ENCODE results near the gene SURF4.
A peak's percentile ranks its signal among the peaks of the same experiment; 100 is the strongest.

Gene SURF4

DNA sequence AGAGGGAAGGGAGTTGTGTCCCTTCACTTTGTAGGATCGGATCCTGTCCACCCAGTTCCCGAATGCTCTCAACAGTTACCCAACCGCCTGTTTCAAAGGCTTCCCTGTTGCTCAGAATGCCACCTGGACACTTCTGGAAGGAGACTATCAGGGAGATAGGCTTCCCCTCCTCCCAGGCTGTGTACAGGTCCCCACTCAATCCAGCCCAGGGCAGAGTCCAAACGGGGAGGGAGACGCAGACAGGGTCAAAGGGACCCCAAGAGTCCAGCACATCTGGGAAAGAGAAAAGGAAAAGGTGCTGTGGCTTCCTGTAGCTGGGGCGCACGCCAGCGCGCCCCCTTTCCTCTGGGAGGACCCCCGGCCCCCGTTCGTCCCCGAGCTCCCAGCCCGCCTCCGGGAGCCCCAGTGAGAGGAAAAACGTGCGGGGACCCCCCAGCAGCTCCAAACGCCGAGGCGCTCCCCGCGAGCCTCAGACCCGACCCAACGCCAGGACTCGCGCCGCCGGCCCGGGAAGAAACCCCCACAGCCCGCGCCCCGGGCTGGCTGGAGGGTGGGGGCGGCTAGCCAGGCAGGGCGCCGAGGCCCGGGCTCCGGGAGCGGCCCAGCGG is 640 bp downstream of the SURF4 start:
- no peak for DNase-seq (ENCODE audit: low read depth in 2 of 2)

DNA sequence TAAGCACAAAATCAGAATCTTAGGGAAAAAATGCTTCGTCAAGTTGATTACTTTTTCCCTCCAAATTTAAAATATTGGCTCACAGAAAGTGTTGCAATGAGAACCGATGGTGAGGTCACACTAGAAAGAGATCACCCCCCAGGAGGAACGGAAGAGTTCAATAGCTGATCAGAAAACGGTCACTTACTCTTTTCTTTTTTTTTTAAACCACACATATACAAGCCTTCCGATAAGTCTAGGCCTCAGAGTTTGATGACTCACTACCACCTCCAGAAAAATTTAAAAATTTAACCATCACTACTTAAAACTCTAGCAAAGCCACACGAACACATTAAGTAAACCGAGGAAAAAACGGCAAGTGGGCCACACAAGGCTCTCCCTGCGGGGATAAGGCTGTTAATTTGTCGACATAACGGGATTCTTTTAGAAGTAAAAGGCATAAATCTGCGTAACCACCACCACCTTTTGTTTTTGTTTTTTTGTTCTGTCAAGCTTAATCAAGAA is 1.2 kb downstream of the SURF4 start:
- DNase-seq (ENCODE audit: low read depth in 2 of 2): no peak

DNA sequence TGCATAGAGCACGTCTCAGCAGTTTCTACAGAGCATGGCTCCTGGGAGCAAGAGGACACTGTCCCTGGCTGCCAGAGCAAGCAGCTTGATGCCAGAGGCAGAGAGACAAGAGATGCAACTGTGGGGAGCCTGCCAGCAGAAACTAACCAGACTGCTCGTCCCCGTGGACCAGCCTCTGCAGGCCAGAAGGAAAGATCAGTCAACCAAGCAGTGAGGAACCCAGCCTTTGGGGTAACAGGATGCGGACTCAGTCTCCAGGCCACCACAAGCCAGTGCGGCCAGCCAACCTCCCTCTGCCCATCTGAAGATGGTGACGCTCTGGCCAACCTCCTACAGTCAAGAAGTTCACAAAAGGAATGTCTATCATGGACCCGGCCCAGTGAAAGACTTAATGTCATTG is 3.7 kb downstream of the SURF4 start:
- no peak for DNase-seq (ENCODE audit: low read depth in 2 of 2)

DNA sequence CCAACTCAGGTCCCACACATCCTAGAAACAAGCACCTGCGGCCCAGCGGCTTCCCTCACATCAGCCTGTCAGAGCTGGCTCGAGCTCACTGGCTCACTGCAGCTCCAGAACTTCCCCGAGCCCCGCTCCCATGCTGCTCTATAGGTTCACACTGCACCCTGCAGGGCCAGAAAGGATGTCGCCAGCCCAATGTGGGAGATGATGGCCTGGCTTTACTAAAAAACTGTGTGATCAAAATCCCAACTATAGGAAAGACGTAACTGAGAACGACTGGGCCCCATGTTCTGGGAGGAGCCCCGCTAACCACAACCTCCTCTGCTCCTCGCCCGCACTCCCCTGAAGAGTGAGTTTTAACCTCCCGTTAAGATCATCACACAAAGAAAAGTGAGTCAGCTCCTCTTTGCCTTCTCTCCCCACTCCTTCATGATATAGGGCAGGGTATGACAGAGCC is 4.6 kb downstream of the SURF4 start:
- DNase-seq (ENCODE audit: low read depth in 2 of 2): peak; percentile 40 to 54

DNA sequence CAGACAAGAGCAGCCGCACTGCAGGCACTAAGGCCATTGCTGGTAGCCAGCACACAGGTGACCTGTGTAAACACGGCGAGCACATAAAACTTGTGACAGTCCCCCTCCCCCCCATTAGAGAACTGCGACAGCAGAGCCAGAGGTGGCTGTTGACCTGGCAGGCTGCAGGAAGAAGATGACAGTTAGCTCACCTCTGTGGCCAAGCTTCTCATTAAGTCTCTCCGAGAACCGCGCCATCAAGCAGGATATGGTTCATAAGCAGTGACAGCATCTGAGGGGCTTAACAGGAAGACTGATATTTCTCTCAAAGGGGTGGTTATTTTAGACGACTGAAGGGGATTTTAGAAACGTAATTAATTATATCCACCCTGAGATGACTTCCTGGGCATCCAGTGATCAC is 5.2 kb downstream of the SURF4 start:
- no peak for DNase-seq (ENCODE audit: low read depth in 2 of 2)

DNA sequence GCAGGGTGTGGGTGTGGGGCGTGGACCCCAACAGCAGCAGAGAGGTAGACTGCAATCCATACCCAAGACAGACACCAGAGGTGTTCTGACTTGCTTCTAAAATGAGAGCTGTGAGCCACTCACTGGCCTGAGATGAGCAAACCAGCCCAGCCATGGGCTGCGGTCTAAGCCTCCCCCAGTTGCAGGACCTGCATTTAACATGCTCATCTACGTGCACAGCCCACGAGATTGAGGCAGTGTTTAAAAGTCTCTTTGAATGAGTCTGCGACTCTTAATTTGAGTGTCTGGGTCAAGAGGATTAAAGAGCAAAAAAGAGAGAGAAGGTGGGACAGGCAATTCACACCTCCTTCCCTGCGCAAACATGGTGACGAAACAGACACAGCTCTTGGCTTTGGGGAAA is 5.9 kb downstream of the SURF4 start:
- no peak for DNase-seq (ENCODE audit: low read depth in 2 of 2)

DNA sequence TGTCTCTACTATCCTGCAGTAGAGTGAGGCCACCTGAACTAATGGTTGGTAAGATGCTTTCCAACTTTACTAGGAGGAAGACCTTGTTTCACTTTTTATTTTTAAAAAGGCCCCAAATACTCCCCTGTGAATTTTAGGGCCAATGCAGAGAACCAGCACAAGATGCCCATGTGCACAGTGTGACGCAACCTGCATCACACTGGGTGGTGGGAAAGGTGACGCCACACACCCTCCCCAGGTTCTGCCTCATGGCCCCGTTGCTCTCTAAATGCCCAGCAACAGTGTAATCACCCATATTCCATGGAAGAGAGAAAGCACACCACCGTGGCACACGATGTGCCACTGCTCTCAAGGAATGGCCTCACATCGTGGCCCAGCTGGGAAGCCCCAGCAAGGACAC is 6.4 kb downstream of the SURF4 start:
- DNase-seq (ENCODE audit: low read depth in 2 of 2): no peak

DNA sequence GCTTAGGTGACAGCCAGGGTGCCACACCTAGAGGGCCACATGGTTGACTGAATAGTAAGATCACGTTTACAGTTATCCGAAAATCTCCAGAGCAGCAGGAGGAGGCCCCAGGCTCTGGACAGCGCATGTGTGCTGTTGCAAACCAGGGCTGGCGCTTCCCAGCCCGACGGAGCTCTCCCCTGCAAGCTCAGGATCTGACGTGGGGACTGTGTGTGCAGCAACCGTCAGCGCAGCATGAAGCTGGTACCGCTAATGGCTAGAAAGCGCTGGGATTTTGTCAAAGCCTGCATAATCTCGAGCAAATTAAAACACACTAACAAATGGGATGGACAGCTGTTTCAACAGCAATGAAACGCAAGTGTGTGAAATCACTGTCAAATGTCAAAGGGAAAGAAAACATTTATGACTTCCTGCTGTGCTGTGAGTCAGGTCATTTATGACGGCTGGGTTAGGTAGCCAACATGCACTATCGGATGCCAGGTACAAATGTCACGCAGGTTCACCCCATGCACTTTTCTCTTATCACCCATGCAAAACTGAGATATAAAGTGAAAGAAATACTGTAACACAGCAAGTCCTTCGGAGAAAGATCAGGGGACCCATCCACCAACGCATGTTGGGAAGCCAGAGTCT is 7.5 kb downstream of the SURF4 start:
- DNase-seq (ENCODE audit: low read depth in 2 of 2): no peak

DNA sequence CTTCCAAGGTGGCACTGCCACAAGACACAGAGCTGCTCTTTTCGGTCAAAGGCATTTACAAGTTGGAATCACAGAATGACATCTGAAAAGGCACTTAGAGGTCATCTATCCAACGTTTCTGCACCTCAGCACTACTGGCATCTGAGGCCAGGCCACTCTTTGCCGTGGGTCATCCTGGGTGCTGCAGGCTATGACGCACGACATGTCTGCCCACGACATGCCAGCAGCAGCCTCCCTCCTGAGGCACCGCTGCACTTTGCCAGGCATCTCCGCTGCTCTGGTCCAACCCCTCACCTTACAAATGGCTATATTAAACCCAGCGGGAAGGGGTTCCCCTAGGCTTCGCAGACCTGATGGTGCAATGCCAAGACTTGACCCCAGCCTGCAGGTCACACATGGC is 8.1 kb downstream of the SURF4 start:
- DNase-seq (ENCODE audit: low read depth in 2 of 2): no peak

DNA sequence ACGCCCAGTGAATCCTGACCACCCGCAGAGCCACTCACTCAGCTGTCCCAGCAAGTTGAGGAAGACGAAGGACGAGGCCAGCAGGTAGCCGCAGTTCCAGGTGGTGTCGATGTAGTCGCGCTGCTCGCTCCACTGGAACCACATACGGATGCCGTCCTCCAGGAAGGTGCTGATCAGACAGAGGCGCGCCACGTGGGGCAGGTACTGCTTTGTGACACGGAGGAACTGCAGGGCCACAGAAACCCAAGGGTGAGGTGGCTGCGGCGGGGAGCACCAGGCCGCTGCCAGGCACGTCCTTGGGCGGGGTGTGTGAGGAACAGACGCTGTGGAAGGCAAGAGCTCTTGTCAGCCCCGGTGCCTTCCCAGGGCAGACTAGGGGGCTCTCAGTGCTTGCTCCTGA is 8.6 kb downstream of the SURF4 start:
- DNase-seq (ENCODE audit: low read depth in 2 of 2): no peak

DNA sequence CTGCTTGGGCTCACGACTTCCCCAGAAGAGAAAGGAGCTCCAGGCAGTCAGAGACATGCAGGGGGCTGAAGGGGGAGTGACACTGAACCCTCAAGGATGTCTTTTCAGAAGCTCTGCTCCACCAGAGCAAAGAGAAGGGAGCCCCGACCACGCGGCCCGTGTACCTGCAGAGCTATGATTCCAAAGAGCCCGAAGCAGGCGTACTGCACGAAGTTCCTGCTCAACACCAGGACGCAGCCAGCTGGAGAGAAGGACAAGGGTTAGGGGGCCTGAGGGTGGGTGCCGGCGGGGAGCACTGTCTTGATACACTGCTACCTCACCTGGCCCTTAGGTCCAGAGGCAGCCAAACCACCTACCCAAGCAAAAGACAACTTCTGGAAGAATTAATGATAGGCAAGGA is 9.4 kb downstream of the SURF4 start:
- DNase-seq (ENCODE audit: low read depth in 2 of 2): no peak

DNA sequence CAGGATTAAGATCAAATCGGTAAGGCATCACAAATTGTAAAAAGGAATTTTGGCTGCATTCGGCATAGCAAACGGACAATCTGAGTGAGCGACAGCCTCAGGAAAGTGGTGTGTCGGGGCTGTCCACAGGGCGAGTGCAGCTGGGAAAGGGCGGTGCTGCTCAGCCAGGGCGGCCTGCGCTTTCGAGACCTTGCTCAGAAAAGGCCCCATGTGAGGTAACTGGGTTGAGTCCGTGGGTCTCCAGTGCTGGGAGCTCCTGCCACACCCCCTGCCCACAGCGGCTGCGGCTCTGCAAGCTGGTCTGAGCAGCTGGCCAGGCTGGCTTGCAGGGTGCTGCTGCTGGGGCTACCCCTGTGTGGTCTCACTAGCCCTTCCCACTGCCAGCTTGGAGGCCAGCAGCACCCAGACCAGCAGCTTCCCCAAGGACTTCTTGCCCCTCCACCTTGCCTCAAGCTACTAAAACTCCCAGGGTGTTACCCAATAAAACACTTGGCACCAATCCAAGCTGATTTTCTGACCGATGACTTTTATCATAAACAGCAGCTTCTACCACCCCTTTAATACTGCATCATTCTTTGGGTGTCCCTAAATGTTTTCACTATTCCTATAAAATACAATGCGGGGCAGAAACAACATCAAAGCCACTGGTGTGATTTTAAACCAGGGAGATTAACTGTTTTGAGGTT is 13.4 kb downstream of the SURF4 start:
- no peak for DNase-seq (ENCODE audit: low read depth in 2 of 2)

DNA sequence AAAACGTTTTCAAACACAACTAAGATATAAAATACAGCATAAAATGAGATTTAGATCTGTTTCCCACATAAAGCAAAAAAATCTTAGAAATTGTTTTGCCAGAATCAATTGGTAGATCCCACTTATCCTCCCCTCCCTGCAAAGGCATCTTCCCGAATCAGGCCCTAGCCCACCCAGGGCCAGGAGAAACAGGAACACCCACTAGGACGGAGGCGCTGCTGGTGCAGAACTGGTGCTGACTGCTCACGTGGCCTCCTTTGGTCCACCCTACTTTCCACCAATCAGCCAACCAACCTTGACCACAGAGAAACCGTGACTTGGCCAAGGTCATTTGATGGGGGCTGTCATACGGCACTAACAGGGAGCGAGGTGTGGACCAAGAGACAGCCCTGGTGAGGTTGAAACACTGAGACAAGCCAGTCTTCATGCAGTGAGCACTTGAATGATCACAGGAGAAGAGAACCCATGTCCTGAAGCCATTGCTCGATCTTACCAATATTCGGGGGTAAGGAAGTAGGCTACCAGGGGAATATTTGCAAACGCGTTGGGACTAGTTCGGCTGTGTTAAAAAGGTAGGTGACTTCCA is 14.3 kb downstream of the SURF4 start:
- no peak for DNase-seq (ENCODE audit: low read depth in 2 of 2)

DNA sequence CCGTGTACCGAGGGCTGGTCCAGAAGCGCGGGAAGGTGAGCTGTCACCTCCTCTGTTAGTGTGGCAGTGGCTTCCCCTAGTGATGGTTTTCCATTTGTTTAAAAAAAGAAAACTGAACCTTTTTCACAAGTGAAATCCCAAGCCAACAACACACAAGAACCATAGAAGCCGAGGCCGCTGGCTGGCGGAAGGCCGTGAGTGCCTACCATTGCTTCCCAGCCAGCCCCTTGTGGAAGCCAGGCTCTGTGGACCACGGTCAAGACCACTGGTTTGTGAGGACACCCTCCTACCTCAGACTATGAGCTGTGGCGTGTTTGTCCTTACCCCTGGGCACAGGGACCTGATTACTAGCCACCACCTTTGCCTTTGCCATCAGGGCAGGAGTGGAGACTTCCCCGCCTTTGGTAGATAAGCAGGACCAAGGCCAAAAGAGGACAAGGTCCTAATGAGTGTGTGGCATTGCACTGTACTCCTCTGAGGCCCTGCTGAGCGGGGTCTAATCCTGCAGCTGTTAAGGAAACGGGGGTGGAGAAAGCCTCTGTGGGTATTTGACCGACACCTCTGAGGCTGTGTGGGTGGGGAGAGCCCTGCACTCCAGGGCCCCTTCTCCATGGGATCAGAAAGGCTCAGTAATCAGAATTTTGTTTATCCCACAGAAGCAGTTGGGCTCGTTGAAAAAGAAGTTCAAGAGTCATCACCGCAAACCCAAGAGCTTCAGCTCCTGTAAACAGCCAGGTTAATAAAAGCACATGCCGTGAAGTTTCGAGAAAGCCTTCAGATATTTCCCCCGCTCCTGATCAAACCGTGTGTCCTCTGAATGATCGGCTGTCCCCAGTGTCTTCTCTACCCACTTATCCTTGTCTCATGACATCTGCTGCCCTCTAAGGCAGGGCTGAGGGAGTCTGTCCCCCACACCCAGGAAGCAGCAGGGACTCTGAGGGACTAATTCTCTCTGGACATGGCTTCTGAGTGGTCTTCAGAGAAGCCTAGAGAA is 15.2 kb downstream of the SURF4 start:
- no peak for DNase-seq (ENCODE audit: low read depth in 2 of 2)

DNA sequence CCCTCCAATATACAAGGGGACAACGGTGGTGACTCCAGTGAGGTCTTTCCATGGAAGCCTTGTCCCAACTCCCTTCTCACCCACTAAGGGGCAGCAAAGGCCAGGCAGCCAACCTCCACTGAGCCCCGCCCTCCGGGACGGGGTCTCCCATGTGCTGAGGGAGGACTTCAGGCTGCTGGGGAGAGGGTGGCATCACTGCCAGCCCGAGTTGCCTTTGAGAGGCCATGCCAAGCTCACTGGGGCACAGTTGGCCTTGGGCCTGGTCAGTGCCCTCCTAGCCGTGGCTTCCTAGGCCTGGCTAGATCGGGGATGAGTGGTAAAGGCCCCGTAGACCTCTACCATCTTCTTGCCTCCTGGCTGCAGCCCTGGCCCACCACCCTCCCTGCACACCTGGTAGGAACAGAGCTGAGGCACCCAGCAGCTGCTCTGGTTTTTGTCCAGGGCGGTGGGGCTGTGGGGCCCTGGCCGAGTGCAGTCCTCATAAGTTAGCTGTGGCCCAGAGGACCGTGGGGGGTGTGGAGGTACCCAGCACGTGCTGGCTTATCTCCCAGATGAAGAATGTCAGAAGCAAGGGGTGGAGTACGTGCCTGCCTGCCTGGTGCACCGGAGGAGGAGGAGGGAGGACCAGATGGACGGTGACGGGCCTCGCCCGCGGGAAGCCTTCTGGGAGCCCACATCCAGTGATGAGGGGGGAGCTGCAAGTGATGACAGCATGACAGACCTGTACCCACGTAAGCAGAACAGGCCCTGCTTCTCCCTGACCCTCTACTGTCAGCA is 16.3 kb downstream of the SURF4 start:
- no peak for DNase-seq (ENCODE audit: low read depth in 2 of 2)

DNA sequence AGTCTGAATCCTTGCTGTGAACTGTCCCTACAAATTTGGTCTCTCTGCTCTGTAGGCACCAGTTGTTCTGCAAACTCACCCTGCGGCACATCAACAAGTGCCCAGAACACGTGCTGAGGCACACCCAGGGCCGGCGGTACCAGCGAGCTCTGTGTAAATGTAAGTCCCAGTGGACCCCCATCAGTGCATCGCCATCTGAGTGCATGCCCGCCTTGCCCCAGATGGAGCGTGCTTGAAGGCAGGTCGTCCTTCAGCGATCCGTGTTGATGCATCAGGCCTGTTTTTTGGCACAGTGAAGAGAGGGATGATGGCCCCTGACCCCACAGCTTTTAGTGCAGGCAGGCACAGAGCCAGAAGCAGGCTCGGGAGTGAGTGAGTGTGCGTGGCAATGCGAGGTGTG is 18.2 kb downstream of the SURF4 start:
- no peak for DNase-seq (ENCODE audit: low read depth in 2 of 2)

DNA sequence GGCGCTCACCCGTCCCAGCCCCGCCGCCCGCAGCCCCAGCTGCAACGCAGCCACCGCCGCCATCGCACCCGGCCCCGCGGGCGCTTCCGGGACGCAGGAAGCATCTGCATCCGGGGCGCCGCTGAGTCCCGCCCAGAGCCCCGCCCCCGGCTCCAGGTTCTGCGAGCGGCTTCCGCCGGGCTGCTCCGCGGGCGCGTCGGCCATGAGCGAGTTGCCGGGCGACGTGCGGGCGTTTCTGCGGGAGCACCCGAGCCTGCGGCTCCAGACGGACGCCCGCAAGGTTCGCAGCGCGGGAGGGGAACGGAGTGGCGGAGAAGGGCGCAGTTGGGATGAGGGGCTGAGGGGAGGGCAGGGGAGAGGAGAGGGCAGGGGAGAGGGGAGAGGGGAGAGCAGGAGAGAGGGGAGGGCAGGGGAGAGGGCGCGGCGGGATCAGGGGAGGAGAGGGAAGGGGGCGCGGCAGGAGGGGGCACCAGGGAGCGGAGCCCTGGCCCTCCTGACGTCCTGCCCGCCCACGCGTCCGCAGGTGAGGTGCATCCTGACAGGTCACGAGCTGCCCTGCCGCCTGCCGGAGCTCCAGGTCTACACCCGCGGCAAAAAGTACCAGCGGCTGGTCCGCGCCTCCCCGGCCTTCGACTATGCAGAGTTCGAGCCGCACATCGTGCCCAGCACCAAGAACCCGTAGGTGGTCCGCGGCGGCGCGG is 19.3 kb downstream of the SURF4 start, which contains the start of the genes SURF1 and SURF2:
SURF1 (minus strand) TSS at position 97 of the 701 bp plus-strand sequence; CDS start at position 63, 34 bp downstream.
SURF2 (plus strand) TSS at position 160 of the 701 bp plus-strand sequence; CDS start at position 203, 43 bp downstream.
- DNase-seq (ENCODE audit: low read depth in 2 of 2): peak; percentile 74 to 80

DNA sequence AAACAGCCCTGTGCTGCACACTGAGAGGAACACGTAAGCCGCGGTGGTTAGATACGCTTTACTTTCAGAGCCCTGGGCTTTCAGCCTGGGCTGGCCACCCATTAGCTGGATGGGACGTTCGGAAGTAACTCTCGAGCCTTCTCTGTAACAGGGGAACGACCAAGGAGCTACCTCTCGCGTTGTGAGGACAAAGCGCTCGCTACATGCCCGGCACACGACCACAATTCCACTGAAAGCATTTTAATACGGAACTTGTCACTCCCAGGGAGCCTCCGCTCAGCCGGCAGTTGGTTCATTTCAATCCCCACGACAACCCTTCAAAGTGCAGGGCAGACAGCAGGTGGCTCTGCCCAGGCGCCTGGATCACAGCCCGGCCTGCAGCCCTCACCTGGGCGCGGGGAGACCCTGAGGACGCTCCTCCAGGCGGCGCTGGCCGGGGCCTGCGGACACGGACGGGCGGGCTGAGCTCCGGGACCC is 19.9 kb downstream of the SURF4 start:
- no peak for DNase-seq (ENCODE audit: low read depth in 2 of 2)

DNA sequence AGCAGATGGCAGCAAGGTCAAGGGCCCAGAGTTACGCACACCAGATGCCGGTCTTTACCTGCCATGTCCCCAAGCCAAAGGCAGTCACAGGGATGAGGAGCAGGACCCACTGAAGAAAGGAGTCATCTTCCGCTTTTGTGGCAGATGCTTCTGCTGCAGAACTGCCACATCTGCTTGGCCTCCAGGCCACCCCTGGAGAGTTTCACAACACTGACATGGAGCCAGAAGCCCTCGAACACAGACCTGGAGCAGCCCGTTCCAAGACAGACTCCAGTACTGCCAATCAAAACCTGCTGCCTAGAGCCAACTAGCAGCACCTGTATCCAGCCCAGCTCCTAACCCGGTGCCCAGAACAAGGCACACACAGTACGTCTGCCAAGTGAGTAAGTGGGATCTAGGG is 21.1 kb downstream of the SURF4 start:
- DNase-seq (ENCODE audit: low read depth in 2 of 2): no peak

DNA sequence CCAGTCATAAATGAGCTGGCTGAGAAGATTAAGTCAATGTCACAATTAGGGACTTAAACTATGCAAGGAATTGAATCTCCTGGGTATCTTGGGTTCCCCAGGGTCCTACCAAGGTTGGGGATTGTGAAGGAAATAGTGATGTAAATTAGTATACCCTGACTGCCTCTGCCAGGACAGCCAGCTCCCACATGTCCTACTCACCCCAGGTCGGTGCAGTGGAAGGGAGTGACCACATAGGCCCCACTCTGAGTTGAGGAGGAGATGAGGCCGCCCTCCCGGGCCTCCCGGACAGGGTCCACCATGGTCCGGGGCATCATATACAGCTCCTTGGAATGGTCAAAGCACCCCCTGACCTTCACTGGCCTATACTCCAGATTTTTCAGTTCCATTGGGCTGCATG is 22.3 kb downstream of the SURF4 start:
- no peak for DNase-seq (ENCODE audit: low read depth in 2 of 2)
